ENCODE results near the gene NUPR1.

DNA sequence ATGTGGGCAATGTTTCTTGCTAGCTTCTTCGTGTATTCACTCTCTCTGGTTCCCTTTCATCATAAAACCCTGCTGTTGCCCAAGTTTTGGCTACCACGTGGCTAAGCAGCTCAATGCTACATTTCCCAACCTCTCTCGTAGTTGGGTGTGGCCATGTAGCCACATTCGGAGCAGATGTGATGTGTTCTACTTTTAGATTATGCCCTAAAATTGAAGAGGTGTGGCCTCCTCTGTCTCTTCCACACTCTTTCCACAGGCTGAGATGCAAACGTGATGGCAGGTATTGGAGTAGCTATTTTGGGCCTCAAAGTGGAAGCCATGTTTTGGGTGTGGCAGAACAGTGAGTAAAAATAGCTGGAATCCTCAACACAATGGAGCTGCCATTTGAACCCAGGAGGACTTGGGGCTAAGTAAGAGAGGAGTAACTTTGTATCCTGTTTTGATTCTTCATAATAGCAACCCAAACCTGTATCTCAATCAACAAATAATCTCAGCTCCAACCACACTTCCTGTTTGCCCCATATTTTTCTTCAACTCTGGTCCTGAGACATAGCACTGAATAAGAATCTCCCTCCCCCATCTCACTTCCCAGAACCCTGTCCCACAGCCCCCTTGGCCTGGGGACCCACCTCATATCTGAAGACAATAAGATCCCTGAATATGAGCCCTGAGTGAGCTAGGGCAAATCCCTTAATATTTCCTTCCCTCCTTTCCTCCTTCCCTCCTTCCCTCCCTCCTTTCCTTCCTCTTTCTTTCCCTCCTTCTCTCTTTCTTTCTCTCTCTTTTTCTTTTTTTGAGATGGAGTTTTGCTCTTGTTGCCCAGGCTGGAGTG, 4.0 kb downstream of the NUPR1 start:
- TF ChIP-seq, protein P1, sequence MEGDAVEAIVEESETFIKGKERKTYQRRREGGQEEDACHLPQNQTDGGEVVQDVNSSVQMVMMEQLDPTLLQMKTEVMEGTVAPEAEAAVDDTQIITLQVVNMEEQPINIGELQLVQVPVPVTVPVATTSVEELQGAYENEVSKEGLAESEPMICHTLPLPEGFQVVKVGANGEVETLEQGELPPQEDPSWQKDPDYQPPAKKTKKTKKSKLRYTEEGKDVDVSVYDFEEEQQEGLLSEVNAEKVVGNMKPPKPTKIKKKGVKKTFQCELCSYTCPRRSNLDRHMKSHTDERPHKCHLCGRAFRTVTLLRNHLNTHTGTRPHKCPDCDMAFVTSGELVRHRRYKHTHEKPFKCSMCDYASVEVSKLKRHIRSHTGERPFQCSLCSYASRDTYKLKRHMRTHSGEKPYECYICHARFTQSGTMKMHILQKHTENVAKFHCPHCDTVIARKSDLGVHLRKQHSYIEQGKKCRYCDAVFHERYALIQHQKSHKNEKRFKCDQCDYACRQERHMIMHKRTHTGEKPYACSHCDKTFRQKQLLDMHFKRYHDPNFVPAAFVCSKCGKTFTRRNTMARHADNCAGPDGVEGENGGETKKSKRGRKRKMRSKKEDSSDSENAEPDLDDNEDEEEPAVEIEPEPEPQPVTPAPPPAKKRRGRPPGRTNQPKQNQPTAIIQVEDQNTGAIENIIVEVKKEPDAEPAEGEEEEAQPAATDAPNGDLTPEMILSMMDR (IDR thresholded peaks at IDR 0.05) = no peak
- TF ChIP-seq POLR2A (IDR thresholded peaks at IDR 0.05) = no peak
